Measurements from ENCODE around the gene AR.

DNA sequence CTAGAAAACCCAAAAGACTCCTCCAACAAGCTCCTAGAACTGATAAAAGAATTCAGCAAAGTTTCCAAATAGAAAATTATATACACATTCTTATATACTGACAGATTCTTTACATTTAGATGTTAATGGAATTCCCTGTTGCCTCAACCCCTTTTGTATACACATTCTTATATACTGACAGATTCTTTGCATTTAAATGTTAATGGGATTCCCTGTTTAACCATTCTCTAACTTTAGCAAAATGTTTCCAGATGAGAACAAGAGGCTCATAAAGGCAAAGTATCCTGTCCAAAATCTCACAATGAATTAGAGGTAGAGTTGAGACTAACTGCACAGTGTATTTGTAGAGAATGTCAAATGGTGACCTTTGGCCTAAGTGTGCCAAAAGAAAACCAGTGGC, 23.1 kb upstream of the AR start:
- TF ChIP-seq POLR2A (IDR thresholded peaks at IDR 0.05) (no peak), CTCF (IDR thresholded peaks at IDR 0.05) (no peak), EP300 (IDR thresholded peaks at IDR 0.05) (no peak)

All from sigmoid colon (tissue), 4 donors.